HG03196 (cell line): ENCODE data around the gene SPPL3.

ENCODE experiments used
- ATAC-seq: cut with Tn5 transposase; IDR thresholded peaks from one replicate; pipeline ENCODE4 v1.9.1; 2021; ENCODE audit not compliant: unreplicated experiment

SPPL3 gene

GRCh38 chr12:120725659-120726509, 178.3 kb downstream of the SPPL3 start, which contains the start of gene ACADS:
TSS of gene ACADS (plus strand) at chr12:120725826. CDS start at chr12:120725886, 60 bp downstream.
- peak; percentile 91 for ATAC-seq

- peak; percentile 3 for ATAC-seq
Observed at GRCh38 chr12:120725151-120725658, 179.0 kb downstream of the SPPL3 start.

- ATAC-seq: no peak
Observed at GRCh38 chr12:120724720-120725119, 179.4 kb downstream of the SPPL3 start.

- ATAC-seq: no peak
Observed at GRCh38 chr12:120722784-120723183, 181.4 kb downstream of the SPPL3 start.

- ATAC-seq: no peak
Observed at GRCh38 chr12:120721866-120722265, 182.3 kb downstream of the SPPL3 start.

- no peak for ATAC-seq
Observed at GRCh38 chr12:120720987-120721801, 183.0 kb downstream of the SPPL3 start.

- ATAC-seq: no peak
Observed at GRCh38 chr12:120720234-120720986, 183.7 kb downstream of the SPPL3 start.

- ATAC-seq: no peak
Observed at GRCh38 chr12:120719496-120720233, 184.5 kb downstream of the SPPL3 start.

- no peak for ATAC-seq
Observed at GRCh38 chr12:120719072-120719471, 185.1 kb downstream of the SPPL3 start.

GRCh38 chr12:120718055-120718454, 186.1 kb downstream of the SPPL3 start:
- ATAC-seq: no peak

- no peak for ATAC-seq
Observed at GRCh38 chr12:120713861-120714482, 190.2 kb downstream of the SPPL3 start.

- no peak for ATAC-seq
Observed at GRCh38 chr12:120712610-120713009, 191.5 kb downstream of the SPPL3 start.
